Measurements from ENCODE around the gene CFAP410.
A peak's percentile ranks its signal among the peaks of the same experiment; 100 is the strongest.

The CFAP410 gene

GRCh38 chr21:44335266-44336059 is 3.7 kb downstream of the CFAP410 start:
- DNase-seq = no peak
- intact Hi-C loops (cut with DNase I) = no loop called here

- intact Hi-C loops (cut with DNase I) = no loop called here
- DNase-seq = no peak
These were observed 4.7 kb downstream of the CFAP410 start for GRCh38 chr21:44334329-44335030.

- DNase-seq = no peak
- intact Hi-C loops (cut with DNase I) = no loop called here
These were observed 5.5 kb downstream of the CFAP410 start for GRCh38 chr21:44333509-44334328.

GRCh38 chr21:44332965-44333364 is 6.2 kb downstream of the CFAP410 start:
- no peak for DNase-seq
- intact Hi-C loops (cut with DNase I) = no loop called here

- intact Hi-C loops (cut with DNase I) = no loop called here
- DNase-seq = no peak
These were observed 6.8 kb downstream of the CFAP410 start for GRCh38 chr21:44332383-44332782.

- intact Hi-C loops (cut with DNase I) = no loop called here
- DNase-seq = no peak
These were observed 7.4 kb downstream of the CFAP410 start for GRCh38 chr21:44331650-44332307.

- intact Hi-C loops (cut with DNase I) = no loop called here
- no peak for DNase-seq
These were observed 8.0 kb downstream of the CFAP410 start for GRCh38 chr21:44331209-44331608.

GRCh38 chr21:44330698-44331097 is 8.5 kb downstream of the CFAP410 start:
- intact Hi-C loops (cut with DNase I) = no loop called here

GRCh38 chr21:44329971-44330681 is 9.1 kb downstream of the CFAP410 start:
- DNase-seq = no peak
- intact Hi-C loops (cut with DNase I) = no loop called here

More at GRCh38 chr21:44330698-44331097, 8.5 kb downstream of the CFAP410 start:
- no peak for DNase-seq

GRCh38 chr21:44329086-44329889 is 9.9 kb downstream of the CFAP410 start:
- intact Hi-C loops (cut with DNase I) = no loop called here

GRCh38 chr21:44328242-44328895 is 10.8 kb downstream of the CFAP410 start:
- DNase-seq = no peak
- intact Hi-C loops (cut with DNase I) = no loop called here

More at GRCh38 chr21:44329086-44329889, 9.9 kb downstream of the CFAP410 start:
- DNase-seq = peak in 28 of 42 donors; percentile 28 to 74 (median 44)

GRCh38 chr21:44327603-44327974 is 11.6 kb downstream of the CFAP410 start:
- DNase-seq = no peak
- intact Hi-C loops (cut with DNase I) = no loop called here

GRCh38 chr21:44326716-44327602 is 12.2 kb downstream of the CFAP410 start:
- DNase-seq = no peak
- intact Hi-C loops (cut with DNase I) = no loop called here

GRCh38 chr21:44326272-44326647 is 12.9 kb downstream of the CFAP410 start:
- no peak for DNase-seq
- intact Hi-C loops (cut with DNase I) = no loop called here

GRCh38 chr21:44325386-44326271 is 13.6 kb downstream of the CFAP410 start:
- no peak for DNase-seq
- intact Hi-C loops (cut with DNase I) = no loop called here

- DNase-seq = no peak
- intact Hi-C loops (cut with DNase I) = no loop called here
These were observed 14.4 kb downstream of the CFAP410 start for GRCh38 chr21:44324854-44325107.
